ENCODE measurements around the gene LTB4R.

The LTB4R gene

DNA sequence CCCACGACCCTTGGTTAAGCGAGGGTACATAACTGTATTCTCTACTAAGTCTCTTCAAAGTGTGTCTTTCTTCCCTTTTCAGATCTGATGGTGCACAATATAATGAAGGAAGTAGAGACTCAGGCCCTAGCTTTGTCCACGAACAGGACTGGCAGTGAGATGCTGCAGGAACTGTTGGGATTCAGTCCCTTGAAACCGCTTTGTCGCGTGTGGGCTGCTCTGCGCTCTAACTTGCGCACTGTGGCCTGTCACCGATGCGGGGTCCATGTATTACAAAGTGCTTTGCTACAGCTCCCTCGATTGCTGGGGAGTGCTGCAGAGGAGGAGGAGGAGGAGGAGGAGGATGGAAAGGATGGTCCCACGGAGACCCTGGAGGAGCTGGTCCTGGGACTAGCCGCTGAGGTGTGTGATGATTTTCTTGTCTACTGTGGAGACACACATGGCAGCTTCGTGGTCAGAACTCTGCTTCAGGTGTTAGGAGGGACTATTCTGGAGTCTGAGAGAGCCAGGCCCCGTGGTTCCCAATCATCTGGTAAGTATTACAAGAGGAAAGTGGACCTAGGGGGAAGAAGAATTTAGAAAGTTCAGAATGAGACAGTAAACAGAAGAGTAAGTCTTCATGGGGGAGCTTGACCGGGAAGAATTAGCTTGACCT is 10.8 kb upstream of the LTB4R start:
- DNase-seq = no peak

DNA sequence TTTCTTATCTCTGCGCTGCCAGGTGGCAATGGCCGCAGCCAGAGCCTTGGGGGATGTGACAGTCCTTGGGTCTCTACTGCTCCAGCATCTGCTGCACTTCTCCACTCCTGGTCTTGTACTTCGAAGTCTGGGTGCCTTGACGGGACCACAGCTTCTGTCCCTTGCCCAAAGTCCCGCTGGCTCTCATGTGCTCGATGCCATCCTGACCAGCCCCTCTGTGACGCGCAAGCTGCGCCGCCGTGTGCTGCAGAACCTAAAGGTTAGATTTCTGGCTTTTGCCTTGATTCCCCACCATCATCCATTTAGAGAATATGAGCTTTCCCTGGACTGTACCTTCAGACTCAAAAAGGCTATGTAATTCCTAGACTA is 7.3 kb upstream of the LTB4R start:
- no peak for DNase-seq

DNA sequence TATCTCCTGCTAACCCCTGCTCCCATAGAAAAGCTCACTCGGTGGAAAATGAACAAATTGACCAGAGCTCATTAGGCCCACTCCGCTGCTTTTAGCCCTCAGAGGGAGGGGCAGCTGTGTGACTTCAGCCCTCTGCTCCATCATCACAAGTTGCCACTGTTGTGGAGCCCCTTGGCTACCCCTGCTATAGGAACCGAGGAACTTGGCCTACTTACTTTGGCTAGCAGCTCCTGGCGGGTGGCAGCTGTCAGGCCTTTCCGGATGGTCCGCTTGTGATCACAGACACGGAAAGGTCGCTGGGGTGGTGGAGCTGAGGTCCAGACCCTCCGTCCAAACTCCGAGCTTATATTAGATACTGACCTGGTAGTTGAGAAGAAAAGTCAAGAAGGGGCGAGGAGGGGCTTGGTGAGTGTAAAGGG is 4.1 kb upstream of the LTB4R start:
- DNase-seq = no peak

DNA sequence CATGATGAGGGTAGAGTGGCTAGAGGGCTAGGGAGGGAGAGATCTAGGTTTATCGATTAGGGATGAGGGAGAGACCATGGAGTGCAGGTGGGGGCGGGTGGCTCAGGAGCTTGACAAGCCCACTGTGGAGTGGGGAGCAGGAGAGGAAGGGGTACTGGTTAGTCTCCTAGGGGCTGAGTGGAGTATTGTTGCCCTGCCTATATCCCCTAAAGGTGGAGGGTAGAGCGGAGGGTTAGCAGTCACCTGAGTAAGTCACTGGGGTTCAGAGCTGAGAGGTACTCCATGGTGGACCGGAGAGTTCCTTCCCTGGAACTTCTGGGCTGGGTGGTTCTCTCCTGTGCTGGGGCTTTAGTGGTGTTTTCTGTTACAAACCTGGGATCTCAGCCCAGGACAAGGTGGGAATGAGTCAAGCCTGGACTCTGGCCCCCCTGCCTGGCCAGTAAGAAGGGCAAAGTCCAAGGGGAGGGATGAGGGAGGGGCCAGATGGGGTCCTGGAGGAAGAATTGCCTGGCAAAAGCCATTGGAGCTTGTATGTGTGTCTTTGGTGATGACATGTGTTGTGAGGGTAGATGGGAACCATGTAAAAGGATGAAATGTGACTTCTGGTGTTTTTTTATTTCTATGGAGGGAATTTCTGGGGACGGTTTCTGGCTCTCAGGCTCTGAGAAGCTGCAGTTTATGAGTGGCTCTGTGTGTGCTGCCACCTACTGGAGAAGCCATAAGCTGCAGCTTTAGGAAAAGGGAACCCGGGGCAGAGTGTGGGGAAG is 3.5 kb upstream of the LTB4R start, which contains the start of gene CIDEB:
Gene CIDEB (minus strand): TSS at position 403 of the 767 bp plus-strand sequence. CDS start 119 bp downstream, at position 284.
- peak; percentile 84 to 88 for DNase-seq

DNA sequence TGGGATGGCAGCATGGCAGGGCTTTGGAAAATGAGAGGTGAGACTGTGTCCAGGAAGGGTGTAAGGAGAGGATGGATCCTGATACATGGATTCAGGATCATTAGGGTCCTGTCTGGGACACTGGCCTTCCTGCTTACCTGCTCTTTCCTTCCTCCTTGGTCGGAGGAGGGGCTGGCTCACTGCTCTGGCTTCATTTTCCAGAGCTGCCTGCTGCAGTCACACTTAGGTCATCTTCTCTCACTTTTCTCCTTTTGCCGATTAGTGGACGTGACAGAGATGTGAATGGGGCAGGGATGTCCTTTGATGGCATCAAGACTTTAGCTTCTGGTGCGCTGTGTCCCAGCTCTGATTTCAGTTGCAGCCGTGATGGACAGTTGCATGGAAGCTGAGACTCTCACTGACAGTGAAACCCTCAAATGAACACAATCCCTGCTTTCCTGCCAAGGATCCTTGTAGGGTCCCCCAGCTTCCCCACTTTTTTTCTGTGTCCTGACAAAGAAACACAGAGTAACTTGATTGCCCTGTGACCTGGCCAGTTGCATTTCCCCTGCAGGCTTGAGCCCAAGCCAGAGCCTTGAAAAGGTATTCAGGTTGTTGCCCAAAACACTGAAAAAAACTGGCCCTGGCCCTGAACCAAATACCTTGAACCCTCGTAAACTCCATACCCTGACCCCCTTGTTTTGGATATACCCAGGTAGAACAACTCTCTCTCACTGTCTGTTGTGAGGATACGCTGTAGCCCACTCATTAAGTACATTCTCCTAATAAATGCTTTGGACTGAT is 2.8 kb upstream of the LTB4R start:
- DNase-seq = no peak

DNA sequence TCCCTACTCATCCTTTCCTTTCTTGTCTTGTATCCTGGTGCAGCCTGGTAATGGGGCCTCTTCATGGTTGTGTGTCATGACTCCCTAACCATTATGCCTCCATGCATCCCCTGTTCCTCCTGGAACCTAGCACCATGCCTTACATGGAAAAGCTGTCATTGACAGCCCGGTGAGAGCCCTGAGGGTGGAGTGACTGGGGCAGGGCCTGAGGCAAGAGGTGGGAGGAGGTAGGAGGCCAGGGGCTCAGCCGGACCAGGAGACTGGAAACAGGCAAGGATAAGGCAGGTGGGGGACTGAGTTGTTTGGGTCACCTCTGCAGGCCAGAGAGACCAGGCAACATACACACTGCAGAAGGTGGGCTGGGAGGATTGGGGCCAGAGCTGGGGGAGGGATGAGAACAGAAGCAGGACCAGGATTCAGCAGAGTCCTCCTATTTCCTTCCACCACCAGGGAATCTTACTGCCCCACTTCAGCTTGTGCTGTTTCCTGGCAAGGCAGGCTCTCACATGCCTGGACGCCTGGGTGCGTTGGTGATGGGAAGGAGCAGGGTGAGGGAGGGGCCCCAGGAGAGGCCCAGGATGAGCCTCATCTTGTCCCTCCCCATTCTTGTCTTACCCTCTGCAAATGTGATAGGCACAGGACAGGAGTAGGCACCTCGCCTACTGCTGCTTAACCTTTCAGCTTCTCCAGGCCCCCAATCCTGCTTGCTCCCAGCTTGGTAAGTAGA is 1.6 kb upstream of the LTB4R start, which contains the start of gene LTB4R2:
Gene LTB4R2 (plus strand): TSS at position 603 of the 727 bp plus-strand sequence. CDS start 525 bp downstream, outside the sequence.
- DNase-seq = no peak

DNA sequence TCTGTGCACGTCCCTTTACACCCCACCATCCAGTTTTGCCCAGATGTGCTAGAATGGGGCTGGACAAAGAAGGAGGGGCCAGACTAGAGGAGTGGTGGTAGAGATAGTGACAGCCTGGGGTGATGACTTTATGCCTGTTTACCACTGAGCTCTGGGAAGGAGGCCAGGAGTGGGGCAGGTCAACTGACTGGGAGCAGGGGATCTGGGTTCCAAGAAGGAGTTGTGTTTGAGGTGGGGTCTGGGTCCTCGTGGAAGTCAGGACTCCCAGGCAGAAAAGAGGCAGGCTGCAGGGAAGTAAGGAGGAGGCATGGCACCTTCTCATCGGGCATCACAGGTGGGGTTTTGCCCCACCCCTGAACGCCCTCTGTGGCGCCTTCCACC is 1.0 kb upstream of the LTB4R start:
- DNase-seq = no peak

DNA sequence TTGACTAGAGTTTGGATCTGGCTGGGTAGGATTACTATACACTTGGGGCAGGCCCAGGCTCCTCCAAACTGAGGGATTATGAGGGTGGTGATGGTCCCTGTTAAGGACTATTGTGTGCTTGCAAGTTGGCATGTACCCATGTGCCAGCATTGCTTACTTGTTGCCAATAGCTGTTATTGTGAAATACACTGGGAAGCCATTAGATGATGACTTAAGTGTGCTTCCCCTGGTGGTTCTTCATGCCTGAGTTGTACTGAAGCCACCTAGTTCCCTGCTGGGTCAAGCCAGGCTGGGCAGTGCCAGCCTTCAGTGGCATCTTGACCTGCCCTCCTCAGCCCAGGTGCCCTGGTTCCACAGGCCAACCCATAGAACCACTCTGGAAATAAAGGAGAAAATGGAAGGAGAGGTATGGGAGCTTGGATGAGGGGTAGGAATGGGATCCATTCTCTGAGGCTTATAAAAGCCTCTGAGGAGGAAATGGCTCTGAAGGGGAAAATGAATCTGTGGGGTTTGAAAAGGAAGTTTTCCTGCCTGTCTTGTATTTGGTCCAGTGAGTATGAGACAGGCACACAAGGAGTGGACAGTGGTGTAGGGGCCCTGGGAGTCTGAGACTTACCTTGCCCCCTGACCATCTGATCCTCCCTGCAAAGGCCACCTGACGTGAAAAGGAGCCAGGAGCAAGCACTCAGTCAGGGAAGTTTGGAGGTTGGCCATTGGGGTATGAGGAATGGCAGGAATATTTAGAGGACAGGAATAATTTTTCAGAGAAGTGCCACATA is 724 bp downstream of the LTB4R start:
- peak; percentile 73 to 81 for DNase-seq

DNA sequence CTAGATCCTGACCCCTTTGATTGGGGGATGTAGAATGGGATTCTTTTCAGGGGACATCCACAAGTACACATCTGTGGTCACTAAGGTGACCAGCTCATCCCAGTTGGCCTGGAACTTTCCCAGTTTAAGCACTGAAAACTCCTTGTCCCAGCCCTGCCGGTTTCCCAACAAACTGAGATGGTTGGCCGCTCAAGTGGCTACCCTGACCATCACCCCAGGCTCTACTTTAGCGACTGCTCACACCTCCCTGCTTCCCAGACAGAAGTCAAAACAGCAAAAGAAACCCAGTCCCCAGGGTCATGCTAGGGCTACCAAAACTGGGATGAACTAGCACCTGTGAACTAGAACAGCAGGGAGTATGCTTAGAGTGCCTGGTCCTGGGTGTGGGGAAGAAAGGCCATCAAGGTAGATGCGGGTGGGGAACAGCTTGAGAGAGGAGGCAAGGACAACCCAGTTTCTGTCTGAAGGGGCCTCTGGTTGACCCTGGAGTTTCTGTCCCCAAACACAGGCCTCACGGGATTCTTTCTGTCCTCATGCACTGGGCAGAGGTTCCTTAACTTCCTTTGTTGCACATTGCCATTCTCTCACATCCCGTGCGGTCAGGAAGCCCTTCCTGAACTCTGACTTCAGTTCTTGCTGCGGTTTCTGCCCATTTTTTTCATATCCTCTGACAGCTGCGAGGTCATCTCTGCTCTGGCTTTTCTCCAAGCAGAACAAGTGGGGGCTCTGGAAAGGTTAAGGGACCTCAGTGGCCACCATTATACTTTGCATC is 1.6 kb downstream of the LTB4R start:
- peak; percentile 88 to 89 for DNase-seq

DNA sequence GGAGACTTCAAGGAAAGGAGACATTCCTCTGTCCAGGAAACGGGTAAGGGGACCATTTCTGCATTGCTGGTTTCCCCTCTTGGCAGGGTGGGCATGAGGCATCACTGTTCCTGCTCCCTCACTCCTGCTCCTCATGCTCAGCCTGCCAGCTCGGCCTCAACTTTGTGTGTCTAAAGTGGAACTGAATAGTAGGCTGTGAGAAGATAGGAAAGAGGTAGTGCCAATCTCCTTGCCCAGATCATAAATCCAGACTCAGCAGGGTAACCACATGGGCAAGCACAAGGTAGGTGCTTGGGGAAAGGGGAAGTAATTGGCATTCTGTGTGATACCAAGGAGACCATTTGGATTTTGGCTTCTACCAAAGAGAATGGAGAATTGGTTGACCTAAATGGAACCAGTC is 2.6 kb downstream of the LTB4R start:
- DNase-seq = peak; percentile 22 to 50

DNA sequence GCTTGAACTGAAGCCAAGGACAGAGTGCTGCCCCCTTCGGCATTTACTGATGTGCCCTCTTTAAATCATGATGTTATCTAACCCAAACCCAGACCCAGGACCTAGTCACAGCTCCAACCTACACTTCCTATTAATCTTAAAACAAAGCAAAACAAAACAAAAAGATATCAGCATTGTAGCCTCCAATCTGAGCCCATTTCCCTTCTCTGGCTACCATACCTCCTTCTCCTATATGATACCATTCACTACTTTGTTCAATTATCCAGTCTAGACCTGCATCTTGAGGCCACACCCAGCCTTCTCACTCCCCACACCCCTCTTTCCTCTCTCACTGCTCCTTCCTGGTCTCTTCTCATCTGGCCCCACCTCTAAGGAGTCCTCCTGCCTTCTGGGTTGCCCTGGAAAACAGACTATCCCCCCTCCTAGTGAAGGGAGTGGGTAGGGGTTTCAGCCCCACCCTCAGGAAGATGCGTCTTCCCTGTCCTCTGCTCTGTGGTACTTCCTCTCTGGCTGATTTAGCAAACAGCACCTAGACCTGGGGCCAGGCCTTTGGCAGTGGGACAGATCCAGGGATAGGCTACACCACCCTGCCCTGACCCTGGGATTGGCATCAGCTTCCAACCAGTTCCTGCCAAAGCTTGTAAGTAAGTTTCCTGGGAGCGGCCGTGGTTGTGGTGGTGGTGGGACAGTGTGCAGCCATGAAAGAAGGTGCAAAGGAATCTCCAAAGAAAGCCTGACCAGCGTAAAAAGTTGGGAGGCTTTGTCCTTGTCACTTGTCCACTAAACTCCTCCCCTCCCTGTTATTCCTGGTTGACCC is 3.3 kb downstream of the LTB4R start:
- DNase-seq = no peak

DNA sequence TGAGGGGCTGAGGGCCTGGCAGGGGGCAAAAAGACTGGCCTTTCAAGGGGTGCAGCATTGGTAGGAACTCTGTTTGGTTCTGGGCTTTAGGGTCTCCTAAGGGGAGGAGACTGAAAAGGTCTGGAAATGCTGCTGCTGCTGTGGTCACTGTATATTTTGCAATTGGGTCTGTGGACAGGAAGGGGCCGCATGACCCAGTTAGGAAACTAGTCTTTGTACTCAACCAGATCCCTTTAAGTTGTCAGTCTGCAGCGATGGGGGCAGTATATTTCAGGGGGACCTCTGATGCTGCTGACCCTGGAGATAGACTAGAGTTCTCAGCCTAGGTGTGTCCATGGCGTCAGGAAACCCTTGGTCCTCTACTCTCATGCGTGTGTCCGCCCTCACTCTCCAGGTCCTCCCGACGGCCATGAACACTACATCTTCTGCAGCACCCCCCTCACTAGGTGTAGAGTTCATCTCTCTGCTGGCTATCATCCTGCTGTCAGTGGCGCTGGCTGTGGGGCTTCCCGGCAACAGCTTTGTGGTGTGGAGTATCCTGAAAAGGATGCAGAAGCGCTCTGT is 4.0 kb downstream of the LTB4R start:
- DNase-seq = peak; percentile 40 to 43

DNA sequence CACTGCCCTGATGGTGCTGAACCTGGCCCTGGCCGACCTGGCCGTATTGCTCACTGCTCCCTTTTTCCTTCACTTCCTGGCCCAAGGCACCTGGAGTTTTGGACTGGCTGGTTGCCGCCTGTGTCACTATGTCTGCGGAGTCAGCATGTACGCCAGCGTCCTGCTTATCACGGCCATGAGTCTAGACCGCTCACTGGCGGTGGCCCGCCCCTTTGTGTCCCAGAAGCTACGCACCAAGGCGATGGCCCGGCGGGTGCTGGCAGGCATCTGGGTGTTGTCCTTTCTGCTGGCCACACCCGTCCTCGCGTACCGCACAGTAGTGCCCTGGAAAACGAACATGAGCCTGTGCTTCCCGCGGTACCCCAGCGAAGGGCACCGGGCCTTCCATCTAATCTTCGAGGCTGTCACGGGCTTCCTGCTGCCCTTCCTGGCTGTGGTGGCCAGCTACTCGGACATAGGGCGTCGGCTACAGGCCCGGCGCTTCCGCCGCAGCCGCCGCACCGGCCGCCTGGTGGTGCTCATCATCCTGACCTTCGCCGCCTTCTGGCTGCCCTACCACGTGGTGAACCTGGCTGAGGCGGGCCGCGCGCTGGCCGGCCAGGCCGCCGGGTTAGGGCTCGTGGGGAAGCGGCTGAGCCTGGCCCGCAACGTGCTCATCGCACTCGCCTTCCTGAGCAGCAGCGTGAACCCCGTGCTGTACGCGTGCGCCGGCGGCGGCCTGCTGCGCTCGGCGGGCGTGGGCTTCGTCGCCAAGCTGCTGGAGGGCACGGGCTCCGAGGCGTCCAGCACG is 4.7 kb downstream of the LTB4R start:
- DNase-seq = no peak

DNA sequence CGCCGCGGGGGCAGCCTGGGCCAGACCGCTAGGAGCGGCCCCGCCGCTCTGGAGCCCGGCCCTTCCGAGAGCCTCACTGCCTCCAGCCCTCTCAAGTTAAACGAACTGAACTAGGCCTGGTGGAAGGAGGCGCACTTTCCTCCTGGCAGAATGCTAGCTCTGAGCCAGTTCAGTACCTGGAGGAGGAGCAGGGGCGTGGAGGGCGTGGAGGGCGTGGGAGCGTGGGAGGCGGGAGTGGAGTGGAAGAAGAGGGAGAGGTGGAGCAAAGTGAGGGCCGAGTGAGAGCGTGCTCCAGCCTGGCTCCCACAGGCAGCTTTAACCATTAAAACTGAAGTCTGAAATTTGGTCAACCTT is 5.3 kb downstream of the LTB4R start:
- DNase-seq = no peak

DNA sequence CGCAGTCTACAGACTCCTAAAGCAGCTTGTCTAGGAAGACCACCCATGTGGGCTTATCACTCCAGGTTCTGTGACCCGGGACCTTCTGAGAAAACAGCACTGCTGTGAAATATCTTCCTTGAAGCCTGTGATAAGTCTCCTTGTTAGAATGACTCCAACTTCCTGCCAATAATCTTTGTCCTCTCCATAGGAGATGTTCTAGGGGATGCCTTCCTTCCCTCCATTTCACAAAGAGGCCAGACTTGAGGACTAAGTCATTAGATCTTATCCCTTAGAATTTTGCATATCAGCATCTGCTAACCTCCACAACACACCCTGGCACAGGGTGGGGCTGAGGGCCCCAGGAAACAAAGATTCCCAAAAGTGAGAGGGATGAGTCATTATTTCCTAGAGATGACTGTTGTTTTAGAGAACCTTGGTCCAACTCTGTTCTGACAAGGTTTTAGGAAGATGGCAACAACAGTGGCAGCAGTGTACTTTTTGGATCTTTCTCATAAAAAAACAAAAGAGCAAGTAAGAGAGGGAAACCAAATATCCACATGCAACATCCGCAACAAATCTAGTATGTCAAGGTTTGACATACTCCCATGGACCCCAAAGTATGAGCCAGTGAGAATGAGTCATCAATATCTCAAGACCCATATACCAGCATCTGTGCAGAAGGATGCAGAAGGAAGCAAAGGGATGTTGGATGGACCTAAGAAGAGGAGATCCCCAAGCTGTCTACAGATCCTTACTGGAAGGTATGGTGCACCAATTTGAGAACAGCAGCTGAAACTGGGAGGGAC is 6.0 kb downstream of the LTB4R start:
- no peak for DNase-seq

DNA sequence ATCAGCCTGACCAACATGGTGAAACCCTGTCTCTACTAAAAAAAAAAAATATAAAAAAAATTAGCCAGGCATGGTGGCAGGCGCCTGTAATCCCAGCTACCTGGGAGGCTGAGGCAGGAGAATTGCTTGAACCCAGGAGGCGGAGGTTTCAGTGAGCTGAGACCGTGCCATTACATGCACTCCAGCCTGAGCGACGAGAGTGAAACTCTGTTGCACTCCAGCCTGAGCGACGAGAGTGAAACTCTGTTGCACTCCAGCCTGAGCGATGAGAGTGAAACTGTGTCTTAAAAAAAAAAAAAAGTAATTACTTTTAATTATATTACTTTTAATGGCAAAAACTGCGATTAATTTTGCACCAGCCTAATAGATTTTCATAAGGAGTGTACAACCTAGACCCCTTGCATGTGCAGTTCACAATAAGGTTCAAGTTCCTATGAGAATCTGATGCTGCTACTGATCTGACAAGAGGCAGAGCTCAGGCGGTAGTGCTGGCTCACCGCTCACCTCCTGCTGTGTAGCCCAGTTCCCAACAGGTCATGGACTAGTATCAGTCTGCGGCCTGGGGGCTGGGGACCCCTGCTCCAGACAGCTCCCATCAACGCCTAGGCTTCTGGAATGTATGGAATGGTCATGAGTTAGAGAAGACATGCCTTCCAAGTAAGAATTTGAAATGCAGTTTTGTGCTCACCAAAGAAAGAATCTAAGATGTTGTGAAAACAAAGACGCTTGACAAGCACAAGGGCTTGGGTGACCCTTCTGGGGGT is 10.1 kb downstream of the LTB4R start:
- no peak for DNase-seq

DNA sequence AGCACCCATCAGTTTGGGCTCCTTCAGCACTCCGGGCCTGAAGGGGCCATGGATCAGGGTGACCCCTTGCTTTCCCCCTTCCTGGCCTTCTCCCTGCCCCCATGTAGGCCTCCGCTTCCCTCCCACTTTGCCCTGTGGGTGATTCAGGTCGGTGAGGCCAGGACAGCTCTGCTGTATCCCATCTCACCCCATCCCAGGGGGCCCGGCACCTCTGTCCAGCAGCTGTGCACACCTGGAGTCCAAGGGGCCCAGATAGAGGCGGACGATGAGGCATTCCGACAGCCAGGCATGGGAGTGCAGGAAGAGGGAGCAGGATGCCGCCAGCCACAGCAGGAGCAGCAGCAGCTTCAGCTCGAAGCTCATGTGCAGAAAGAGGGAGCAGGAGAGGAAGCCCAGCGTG is 11.4 kb downstream of the LTB4R start:
- no peak for DNase-seq
